SK-N-SH (cell line): ENCODE data around the gene ATP11A. TPM values are rescaled to one million over a fixed set of nuclear protein-coding genes. Genes with fewer than 3 reads are reported as not detected.
"Not testable (repeated sequence)": the region's sequence is repeated elsewhere in the genome, so short reads cannot be mapped to it uniquely, and the experiment has no call there.

Source experiments
- CTCF ChIA-PET: fragments of 300-600, 350-600 bp; formaldehyde crosslinking; extraction: SDS; loops from one replicate; lab custom pipeline; 2021; lab: Yijun Ruan, JAX
- POLR2A ChIA-PET: fragments of 350-600 bp; sonication (Branson Sonifier 250); formaldehyde crosslinking; extraction: SDS; loops from one replicate; lab custom pipeline; 2020; ENCODE audit warnings: antibody characterized with exemption, inconsistent platforms; lab: Yijun Ruan, JAX
- DNase-seq: peaks from one replicate; pipeline ENCODE4 v3.0.0; 2012
- H2AFZ ChIP-seq: fragments of 200-600 bp; sonication (generic); 2 replicates; pipeline ENCODE4 v1.8.1; 2016; ENCODE audit warnings: antibody characterized with exemption, mild to moderate bottlenecking, low read depth
- H3F3A ChIP-seq: fragments of 200-600 bp; sonication (generic); replicated peaks from 2 replicates; pipeline ENCODE3; 2016; ENCODE audit warnings: antibody characterized with exemption, mild to moderate bottlenecking; ENCODE audit not compliant: insufficient read depth
- H3K27ac ChIP-seq, 2 experiments: fragments of 200-500 bp in 1 of 2; fragments of 200-600 bp in 1 of 2; sonication (Bioruptor generic) in 1 of 2; sonication (generic), shearing (Covaris generic) in 1 of 2; 2 replicates each; pipeline versions ENCODE4 v1.5.1 to v1.6.1; 2014 to 2016; ENCODE audit warnings: low read depth in 2 of 2, inconsistent platforms in 1 of 2, low read length in 1 of 2, mild to moderate bottlenecking in 1 of 2, mixed read lengths in 1 of 2
- H3K27me3 ChIP-seq: fragments of 200-600 bp; sonication (generic), shearing (Covaris generic); 2 replicates; pipeline ENCODE4 v1.6.1; 2016; ENCODE audit warnings: mixed run types; ENCODE audit not compliant: insufficient read depth
- H3K36me3 ChIP-seq, 2 experiments: fragments of 200-500 bp in 1 of 2; fragments of 200-600 bp in 1 of 2; sonication (Bioruptor generic) in 1 of 2; sonication (generic) in 1 of 2; replicated peaks in 1 of 2; 2 replicates each; pipeline versions ENCODE3 to v1.5.1; 2014 to 2016; ENCODE audit warnings: low read length in 1 of 2, mild to moderate bottlenecking in 1 of 2; ENCODE audit not compliant: insufficient read depth in 2 of 2, control insufficient read depth in 1 of 2
- H3K4me1 ChIP-seq, 2 experiments: fragments of 200-500 bp in 1 of 2; fragments of 200-600 bp in 1 of 2; sonication (Bioruptor generic) in 1 of 2; sonication (generic), shearing (Covaris generic) in 1 of 2; 2 replicates each; pipeline versions ENCODE4 v1.5.1 to v1.6.1; 2014 to 2016; ENCODE audit warnings: low read depth in 1 of 2, low read length in 1 of 2, mixed run types in 1 of 2; ENCODE audit not compliant: insufficient read depth in 2 of 2, control insufficient read depth in 1 of 2
- H3K4me2 ChIP-seq: fragments of 200-600 bp; sonication (generic), shearing (Covaris generic); 2 replicates; pipeline ENCODE4 v1.6.1; 2017; ENCODE audit warnings: mixed run types
- H3K4me3 ChIP-seq, 2 experiments: fragments of 200-500 bp in 1 of 2; fragments of 200-600 bp in 1 of 2; sonication (Bioruptor generic) in 1 of 2; sonication (generic), shearing (Covaris generic) in 1 of 2; 2 replicates each; pipeline versions ENCODE4 v1.5.1 to v1.8.1; 2014 to 2016; ENCODE audit warnings: low read depth in 2 of 2, inconsistent platforms in 1 of 2, low read length in 1 of 2, mild to moderate bottlenecking in 1 of 2, mixed read lengths in 1 of 2, moderate library complexity in 1 of 2
- H3K79me2 ChIP-seq: fragments of 200-600 bp; sonication (generic); 2 replicates; pipeline ENCODE4 v1.8.1; 2017; ENCODE audit warnings: mild to moderate bottlenecking; ENCODE audit not compliant: insufficient read depth
- H3K9ac ChIP-seq: fragments of 200-600 bp; sonication (generic); 2 replicates; pipeline ENCODE4 v1.6.1; 2017; ENCODE audit warnings: mixed run types
- H3K9me2 ChIP-seq: fragments of 200-600 bp; sonication (generic); 2 replicates; pipeline ENCODE4 v1.6.1; 2017; ENCODE audit warnings: mixed run types
- H3K9me3 ChIP-seq: fragments of 200-600 bp; sonication (generic); 2 replicates; pipeline ENCODE4 v1.6.1; 2017; ENCODE audit warnings: mixed run types, mild to moderate bottlenecking, moderate library complexity
- H4K20me1 ChIP-seq: fragments of 200-600 bp; sonication (generic); 2 replicates; pipeline ENCODE4 v1.6.1; 2017; ENCODE audit warnings: mild to moderate bottlenecking, mixed run types; ENCODE audit not compliant: insufficient read depth
- EZH2phosphoT487 ChIP-seq: fragments of 200-600 bp; sonication (generic); IDR thresholded peaks from 2 replicates; pipeline ENCODE4 v1.6.1; 2017; ENCODE audit warnings: low read depth, mixed run types, mild to moderate bottlenecking, antibody characterized with exemption, moderate library complexity, borderline replicate concordance
- FOSL2 ChIP-seq: IDR thresholded peaks from 2 replicates; pipeline ENCODE4 v1.4.0; 2012; ENCODE audit warnings: low read depth, mild to moderate bottlenecking, moderate library complexity, borderline replicate concordance
- IRF3 ChIP-seq: fragments of 150-350 bp; IDR thresholded peaks from 2 replicates; pipeline ENCODE4 v1.6.1; 2016; ENCODE audit warnings: mild to moderate bottlenecking, low read depth, low read length
- NFIC ChIP-seq: IDR thresholded peaks from 2 replicates; pipeline ENCODE4 v1.4.0; 2012; ENCODE audit warnings: borderline replicate concordance
- RAD21 ChIP-seq: IDR thresholded peaks from 2 replicates; pipeline ENCODE4 v1.6.1; 2012; ENCODE audit warnings: mild to moderate bottlenecking, low read length
- REST ChIP-seq: IDR thresholded peaks from 2 replicates; pipeline ENCODE4 v1.6.1; 2012; ENCODE audit warnings: mild to moderate bottlenecking, low read depth, low read length, moderate library complexity
- TEAD4 ChIP-seq: IDR thresholded peaks from 2 replicates; pipeline ENCODE4 v1.4.0; 2012; ENCODE audit warnings: mild to moderate bottlenecking, borderline replicate concordance; ENCODE audit not compliant: insufficient read depth
- WGBS: methylation state at CpG from one replicate; pipeline ENCODE4 v1.1.6; 2017; ENCODE audit warnings: low lambda C conversion rate; 5-methylcytosine and 5-hydroxymethylcytosine counted together
- polyA plus RNA-seq, 3 experiments: library from polyadenylated mRNA; depleted of rRNA; stranded (reverse); fragments of >200 nt; gene quantifications; 2 replicates each; pipeline ENCODE4 v1.2.3, GENCODE V29; 2012

The ATP11A gene
- polyA plus RNA-seq, 1 of the 3 experiments (the other 2 are of a cell fraction), result 4.1 TPM

- TF ChIP-seq REST (no peak), FOSL2 (no peak), NFIC (no peak), IRF3 (no peak), TEAD4 (no peak)
Observed at GRCh38 chr13:112799394-112799793, 109.6 kb downstream of the ATP11A start (continued).

DNA sequence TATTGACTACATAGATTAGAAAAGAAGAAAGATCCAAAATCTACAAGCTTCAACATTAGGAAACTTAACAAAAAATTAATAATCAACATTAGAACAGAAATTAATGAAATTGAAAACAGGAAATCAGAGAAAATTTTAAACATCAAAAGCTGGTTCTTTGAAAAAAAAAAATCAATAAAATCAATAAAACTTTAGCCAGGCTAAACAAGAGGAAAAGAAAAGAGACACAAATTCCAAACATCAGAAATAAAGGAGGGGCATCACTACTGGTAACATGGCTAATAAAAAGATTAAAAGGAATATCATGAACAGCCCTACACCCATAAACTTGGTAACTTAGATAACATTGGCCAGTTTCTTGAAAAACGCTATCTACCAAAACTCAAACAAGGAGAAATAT lies 110.2 kb downstream of the ATP11A start:
- no peak overlapping the region for H3K27ac ChIP-seq
- H3K4me2 ChIP-seq, result no peak overlapping the region
- ChIA-PET POLR2A (no interaction called here), CTCF (no interaction called here)
- H3K4me3 ChIP-seq, result no peak overlapping the region
- H3F3A ChIP-seq, result no peaks in the 10 kb centered on the region
- no peaks in the 10 kb centered on the region for H3K9me2 ChIP-seq
- no peaks in the 10 kb centered on the region for H4K20me1 ChIP-seq
- 0 out of 2 replicates have a peak, but pooled peaks cover 7% of the 10 kb centered on the region for H3K9me3 ChIP-seq
- WGBS, result 100% methylated on average over 1 of the region's 1 CpG
- TF ChIP-seq RAD21 (no peak), EZH2phosphoT487 (no peak)
- H2AFZ ChIP-seq, result no peak overlapping the region
- no peak overlapping the region for H3K9ac ChIP-seq
- no peaks in the 10 kb centered on the region for H3K79me2 ChIP-seq
- DNase-seq, result no peak
- H3K36me3 ChIP-seq, result no peaks in the 10 kb centered on the region
- no peaks in the 10 kb centered on the region for H3K4me1 ChIP-seq
- no peaks in the 10 kb centered on the region for H3K27me3 ChIP-seq

- H3K79me2 ChIP-seq, DNase-seq, H3K27ac ChIP-seq, H3F3A ChIP-seq, H3K36me3 ChIP-seq, CTCF ChIA-PET, H2AFZ ChIP-seq, H3K27me3 ChIP-seq, H3K9me3 ChIP-seq, H3K4me1 ChIP-seq, H3K4me3 ChIP-seq, H3K9me2 ChIP-seq, H3K4me2 ChIP-seq, POLR2A ChIA-PET, H3K9ac ChIP-seq, H4K20me1 ChIP-seq: not testable (repeated sequence)
- WGBS, result 91% methylated on average over 5 of the region's 6 CpGs
Observed at GRCh38 chr13:112800807-112801206, 111.0 kb downstream of the ATP11A start.
